GM23248 (cell line): ENCODE data around the gene RPN2. TPM values are rescaled to one million over a fixed set of nuclear protein-coding genes. Genes with fewer than 3 reads are reported as not detected.

Experiments
- DNase-seq: peaks from one replicate; pipeline ENCODE4 v3.0.0-alpha.2; 2015
- H2AFZ ChIP-seq: fragments of 200-600 bp; sonication (generic); 2 replicates; pipeline ENCODE4 v1.6.1; 2016; ENCODE audit warnings: antibody characterized with exemption
- H3F3A ChIP-seq: fragments of 200-600 bp; sonication (generic); 2 replicates; pipeline ENCODE4 v1.6.1; 2016; ENCODE audit warnings: mild to moderate bottlenecking, antibody characterized with exemption, mixed run types; ENCODE audit not compliant: insufficient read depth
- H3K27ac ChIP-seq: fragments of 200-600 bp; sonication (generic); 2 replicates; pipeline ENCODE4 v1.5.1; 2016; ENCODE audit warnings: mild to moderate bottlenecking
- H3K27me3 ChIP-seq: fragments of 200-600 bp; sonication (generic); replicated peaks from 2 replicates; pipeline ENCODE4 v1.6.1; 2016; ENCODE audit warnings: mild to moderate bottlenecking; ENCODE audit not compliant: insufficient read depth
- H3K36me3 ChIP-seq: fragments of 200-600 bp; sonication (generic); 2 replicates; pipeline ENCODE4 v1.6.1; 2016; ENCODE audit warnings: low read depth, mild to moderate bottlenecking
- H3K4me1 ChIP-seq: fragments of 200-600 bp; sonication (generic); 2 replicates; pipeline ENCODE4 v1.6.1; 2016; ENCODE audit warnings: mild to moderate bottlenecking; ENCODE audit not compliant: insufficient read depth
- H3K4me2 ChIP-seq: fragments of 200-600 bp; sonication (generic); one replicate; pipeline ENCODE4 v1.6.1; 2016; ENCODE audit warnings: mild to moderate bottlenecking; ENCODE audit not compliant: unreplicated experiment
- H3K4me3 ChIP-seq: fragments of 200-600 bp; sonication (generic); 2 replicates; pipeline ENCODE4 v1.5.1; 2016; ENCODE audit warnings: mild to moderate bottlenecking
- H3K79me2 ChIP-seq: fragments of 200-600 bp; sonication (generic); 2 replicates; pipeline ENCODE4 v1.6.1; 2016; ENCODE audit warnings: mild to moderate bottlenecking; ENCODE audit not compliant: insufficient read depth
- H3K9ac ChIP-seq: fragments of 200-600 bp; sonication (generic); 2 replicates; pipeline ENCODE4 v1.6.1; 2016; ENCODE audit warnings: mild to moderate bottlenecking
- H3K9me2 ChIP-seq: fragments of 200-600 bp; sonication (generic); 2 replicates; pipeline ENCODE4 v1.6.1; 2016; ENCODE audit warnings: mixed run types, mild to moderate bottlenecking, moderate library complexity; ENCODE audit not compliant: insufficient read depth
- H3K9me3 ChIP-seq: fragments of 200-600 bp; sonication (generic); one replicate; pipeline ENCODE4 v1.6.1; 2017; ENCODE audit warnings: low read depth
- H4K20me1 ChIP-seq: fragments of 200-600 bp; sonication (generic); 2 replicates; pipeline ENCODE4 v1.6.0; 2016; ENCODE audit not compliant: insufficient read depth
- EZH2 ChIP-seq: fragments of 200-600 bp; sonication (generic); IDR thresholded peaks from 2 replicates; pipeline ENCODE4 v1.6.1; 2018; ENCODE audit warnings: antibody characterized with exemption, mild to moderate bottlenecking; ENCODE audit not compliant: insufficient read depth, poor library complexity, severe bottlenecking
- EZH2phosphoT487 ChIP-seq: fragments of 200-600 bp; sonication (generic); IDR thresholded peaks from 2 replicates; pipeline ENCODE4 v1.6.1; 2018; ENCODE audit warnings: antibody characterized with exemption, moderate library complexity, mild to moderate bottlenecking, low read depth; ENCODE audit not compliant: insufficient read depth
- WGBS, 2 experiments: methylation state at CpG; one replicate each; pipeline ENCODE4 v1.1.6; 2015 to 2017; ENCODE audit warnings: low lambda C conversion rate in 2 of 2, low coverage in 1 of 2; ENCODE audit errors: missing lambda C conversion rate in 2 of 2; 5-methylcytosine and 5-hydroxymethylcytosine counted together
- in situ Hi-C: fragments of 300-500 bp; cut with MboI; formaldehyde crosslinking; loops from 2 replicates; pipeline ENCODE4 v1.15.0; 2020
- polyA plus RNA-seq: library from polyadenylated mRNA; unstranded; fragments of >200 nt; fragmentation: Nextera tagmentation; extraction: Ambion mirVana; gene quantifications from 2 replicates; pipeline ENCODE4 v1.2.1, GENCODE V29; 2016
- total RNA-seq: library from RNA; depleted of rRNA; stranded (reverse); fragments of >200 nt; shearing (Covaris generic); gene quantifications from 2 replicates; pipeline ENCODE4 v1.2.3, GENCODE V29; 2014

The RPN2 gene
- total and polyA plus RNA-seq, 2 experiments from 2014 or later, result 368 to 379 TPM

DNA sequence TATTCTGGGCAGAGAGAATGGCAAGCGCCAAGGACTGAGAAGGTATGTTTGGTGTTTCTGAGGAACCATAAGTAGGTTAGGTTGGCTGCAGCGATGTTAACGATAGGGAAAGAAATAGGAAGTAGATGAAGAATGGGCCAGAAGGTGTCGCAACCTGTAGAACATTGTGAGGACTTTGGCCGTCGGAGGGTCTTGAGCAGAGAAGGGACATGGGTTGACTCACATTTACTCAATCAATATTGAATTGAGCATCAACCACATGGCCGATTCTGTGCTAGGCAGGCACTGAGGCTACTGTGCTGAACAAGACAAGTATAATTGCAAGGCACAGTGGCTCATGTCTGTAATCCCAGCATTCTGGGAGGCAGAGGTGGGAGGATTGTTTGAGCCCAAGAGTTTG lies 26.8 kb upstream of the RPN2 start:
- no peak overlapping the region for H3K4me3 ChIP-seq
- no peaks in the 10 kb centered on the region for H3F3A ChIP-seq
- H3K36me3 ChIP-seq, result no peaks in the 10 kb centered on the region
- H3K27ac ChIP-seq, result no peak overlapping the region
- H3K9me3 ChIP-seq, result no peaks in the 10 kb centered on the region
- in situ Hi-C loops, result no loop called here
- WGBS, 2 experiments, result 92 to 94% methylated on average over 7 of the region's 7 CpGs
- H3K4me2 ChIP-seq, result no peak overlapping the region
- H3K9ac ChIP-seq, result no peak overlapping the region
- H4K20me1 ChIP-seq, result no peaks in the 10 kb centered on the region
- H2AFZ ChIP-seq, result no peak overlapping the region
- no peaks in the 10 kb centered on the region for H3K79me2 ChIP-seq
- H3K9me2 ChIP-seq, result no peaks in the 10 kb centered on the region
- no peak for TF ChIP-seq EZH2phosphoT487
- no peak for TF ChIP-seq EZH2
- H3K4me1 ChIP-seq, result no peaks in the 10 kb centered on the region
- H3K27me3 ChIP-seq, result no peaks in the 10 kb centered on the region
- no peak for DNase-seq

DNA sequence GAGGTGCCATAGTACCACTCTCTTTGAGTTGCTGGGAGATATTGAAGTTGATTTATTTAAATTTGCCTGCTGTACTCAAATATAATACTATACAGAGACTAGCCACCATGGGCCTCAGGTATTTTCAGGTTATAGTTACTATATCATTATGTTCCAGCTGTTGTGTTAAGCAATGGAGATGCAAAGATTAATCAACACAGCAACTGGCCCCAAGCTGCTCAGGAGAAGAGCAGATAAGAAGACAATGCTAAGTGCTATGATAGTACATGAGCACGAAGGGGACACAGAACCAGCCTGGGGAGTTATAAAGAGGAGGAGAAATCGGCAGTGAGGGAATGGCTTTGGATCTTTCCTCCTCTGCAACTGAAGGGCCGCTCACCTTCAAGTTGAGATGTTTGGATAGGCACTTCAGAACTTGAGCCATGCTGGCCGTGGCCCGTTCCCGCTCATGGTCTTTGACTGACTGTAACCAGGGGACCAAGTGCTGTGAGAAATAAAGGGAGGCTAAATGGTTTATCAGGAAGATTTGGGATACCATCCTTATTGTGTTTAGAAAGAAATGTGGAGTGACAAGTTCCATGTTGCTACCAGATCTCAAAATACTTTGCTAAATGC lies 24.3 kb upstream of the RPN2 start:
- no peak overlapping the region for H3K4me3 ChIP-seq
- H2AFZ ChIP-seq, result no peak overlapping the region
- no peak for TF ChIP-seq EZH2
- no peak for TF ChIP-seq EZH2phosphoT487
- H4K20me1 ChIP-seq, result no peaks in the 10 kb centered on the region
- no peak overlapping the region for H3K9ac ChIP-seq
- H3K79me2 ChIP-seq, result no peaks in the 10 kb centered on the region
- DNase-seq, result no peak
- H3K4me2 ChIP-seq, result no peak overlapping the region
- in situ Hi-C loops, result no loop called here
- H3K27me3 ChIP-seq, result no peaks in the 10 kb centered on the region
- H3K36me3 ChIP-seq, result no peaks in the 10 kb centered on the region
- H3K4me1 ChIP-seq, result no peaks in the 10 kb centered on the region
- H3F3A ChIP-seq, result no peaks in the 10 kb centered on the region
- no peak overlapping the region for H3K27ac ChIP-seq
- WGBS, 2 experiments, result 79 to 86% methylated on average over 6 of the region's 6 CpGs
- H3K9me3 ChIP-seq, result no peaks in the 10 kb centered on the region
- H3K9me2 ChIP-seq, result no peaks in the 10 kb centered on the region

- 80 to 86% methylated on average over 9 of the region's 9 CpGs for WGBS, 2 experiments
These were observed 23.1 kb upstream of the RPN2 start for GRCh38 chr20:37155987-37156386.

GRCh38 chr20:37158248-37158647 lies 20.9 kb upstream of the RPN2 start:
- in situ Hi-C loops, result no loop called here
- Histone ChIP-seq H3K36me3 (no peaks in the 10 kb centered on the region), H3K9me2 (no peaks in the 10 kb centered on the region), H3K9me3 (no peaks in the 10 kb centered on the region), H3K4me1 (no peaks in the 10 kb centered on the region), H3K27me3 (no peaks in the 10 kb centered on the region), H3K27ac (no peak overlapping the region), H3K4me3 (no peak overlapping the region), H4K20me1 (no peaks in the 10 kb centered on the region), H3K79me2 (no peaks in the 10 kb centered on the region), H3F3A (no peaks in the 10 kb centered on the region), H3K9ac (no peak overlapping the region), H3K4me2 (no peak overlapping the region), H2AFZ (no peak overlapping the region)
- DNase-seq, result no peak
- 83 to 84% methylated on average over 4 of the region's 4 CpGs for WGBS, 2 experiments
- no peak for TF ChIP-seq EZH2phosphoT487
- no peak for TF ChIP-seq EZH2

More at GRCh38 chr20:37155987-37156386, 23.1 kb upstream of the RPN2 start:
- Histone ChIP-seq H3F3A (no peaks in the 10 kb centered on the region), H3K9me3 (no peaks in the 10 kb centered on the region), H3K79me2 (no peaks in the 10 kb centered on the region), H3K27ac (no peak overlapping the region), H3K4me1 (no peaks in the 10 kb centered on the region), H3K27me3 (no peaks in the 10 kb centered on the region), H3K9me2 (no peaks in the 10 kb centered on the region), H3K36me3 (no peaks in the 10 kb centered on the region), H2AFZ (no peak overlapping the region), H4K20me1 (no peaks in the 10 kb centered on the region), H3K9ac (no peak overlapping the region), H3K4me2 (no peak overlapping the region), H3K4me3 (no peak overlapping the region)
- no peak for TF ChIP-seq EZH2phosphoT487
- TF ChIP-seq EZH2, result no peak
- no peak for DNase-seq
- in situ Hi-C loops, result no loop called here

GRCh38 chr20:37160683-37161082 lies 18.4 kb upstream of the RPN2 start:
- no peaks in the 10 kb centered on the region for H4K20me1 ChIP-seq
- no peak overlapping the region for H3K4me2 ChIP-seq
- in situ Hi-C loops, result no loop called here

More at GRCh38 chr20:37160683-37161082, 18.4 kb upstream of the RPN2 start:
- Histone ChIP-seq H3K9me3 (no peaks in the 10 kb centered on the region), H3K27ac (no peak overlapping the region), H3K27me3 (no peaks in the 10 kb centered on the region), H3F3A (no peaks in the 10 kb centered on the region), H3K36me3 (no peaks in the 10 kb centered on the region), H3K9ac (no peak overlapping the region), H3K4me3 (no peak overlapping the region), H3K4me1 (no peaks in the 10 kb centered on the region), H3K9me2 (no peaks in the 10 kb centered on the region), H2AFZ (no peak overlapping the region), H3K79me2 (no peaks in the 10 kb centered on the region)
- 86 to 87% methylated on average over 10 of the region's 10 CpGs for WGBS, 2 experiments
- no peak for DNase-seq
- TF ChIP-seq EZH2phosphoT487, result no peak
- TF ChIP-seq EZH2, result no peak
